ENCODE measurements around the gene ST6GALNAC2. TPM values are rescaled to one million over a fixed set of nuclear protein-coding genes. Genes with fewer than 3 reads are reported as not detected.

The ST6GALNAC2 gene
- total and polyA plus RNA-seq, 2 experiments from 2014 or later, result 0.31 TPM; not detected in 1

- TF ChIP-seq CTCF (conservative IDR thresholded peaks at IDR 0.05; ENCODE audit: low read depth in 2 of 2) (no peak), CREB1 (CRISPR knock-in tag; IDR thresholded peaks at IDR 0.05; ENCODE audit: low read depth) (no peak)
- peak; percentile 55 for DNase-seq (ENCODE audit: low spot score)
- Histone ChIP-seq H3K27me3 (ENCODE audit: insufficient read depth) (no peaks in the 10 kb centered on the region), H2AFZ (peak overlapping the region; percentile 87; the same call in 1 of the 2 replicates), H3K4me3 (peak overlapping the region; percentile 97), H3K4me2 (peak overlapping the region; percentile 81), H3K79me2 (replicated peaks; ENCODE audit: insufficient read depth) (peaks cover 43% of the 10 kb centered on the region), H4K20me1 (replicated peaks; ENCODE audit: insufficient read depth) (peaks cover 32% of the 10 kb centered on the region), H3K27ac (ENCODE audit: low read depth) (peak overlapping the region; percentile 80), H3K9me2 (ENCODE audit: insufficient read depth) (no peaks in the 10 kb centered on the region), H3F3A (replicated peaks; ENCODE audit: low read depth) (peaks cover 33% of the 10 kb centered on the region), H3K36me3 (ENCODE audit: insufficient read depth) (peaks cover 25% of the 10 kb centered on the region), H3K4me1 (ENCODE audit: insufficient read depth) (peaks cover 32% of the 10 kb centered on the region)
- Mint-ChIP-seq H3K4me3 (peak overlapping the region; percentile 99), H3K27ac (peak overlapping the region; percentile 93), H3K9me3 (no peaks in the 10 kb centered on the region), H3K36me3 (ENCODE audit: low read depth) (peaks cover 43% of the 10 kb centered on the region), H3K4me1 (peaks cover 33% of the 10 kb centered on the region), H3K27me3 (ENCODE audit: insufficient read depth, low read depth, poor library complexity) (peaks cover 12% of the 10 kb centered on the region)
- peak; percentile 28 for ATAC-seq
Measured at GRCh38 chr17:76556765-76557367, 28.8 kb downstream of the ST6GALNAC2 start.

- no peak overlapping the region for H3K4me3 ChIP-seq
- H3K4me2 ChIP-seq, result no peak overlapping the region
- H3K4me1 ChIP-seq (ENCODE audit: insufficient read depth), result peaks cover 4% of the 10 kb centered on the region; the same call in 1 of the 2 replicates
- Mint-ChIP-seq H3K27ac (no peak overlapping the region), H3K4me3 (no peak overlapping the region), H3K4me1 (peaks cover 24% of the 10 kb centered on the region), H3K9me3 (no peaks in the 10 kb centered on the region), H3K27me3 (ENCODE audit: insufficient read depth, low read depth, poor library complexity) (peaks cover 19% of the 10 kb centered on the region), H3K36me3 (ENCODE audit: low read depth) (peaks cover 16% of the 10 kb centered on the region)
- no peaks in the 10 kb centered on the region for H3K9me2 ChIP-seq (ENCODE audit: insufficient read depth)
- peaks cover 5% of the 10 kb centered on the region for H4K20me1 ChIP-seq (replicated peaks; ENCODE audit: insufficient read depth)
- DNase-seq (ENCODE audit: low spot score) (no peak), ATAC-seq (no peak)
- H3K27me3 ChIP-seq (ENCODE audit: insufficient read depth), result no peaks in the 10 kb centered on the region
- H2AFZ ChIP-seq, result no peak overlapping the region
- TF ChIP-seq ZNF331 (CRISPR knock-in tag; IDR thresholded peaks at IDR 0.05; ENCODE audit: low read depth), result no peak
- H3F3A ChIP-seq (replicated peaks; ENCODE audit: low read depth), result peaks cover 6% of the 10 kb centered on the region
- H3K79me2 ChIP-seq (replicated peaks; ENCODE audit: insufficient read depth), result peaks cover 16% of the 10 kb centered on the region
- H3K36me3 ChIP-seq (ENCODE audit: insufficient read depth), result no peaks in the 10 kb centered on the region
- no peak overlapping the region for H3K27ac ChIP-seq (ENCODE audit: low read depth)
Measured at GRCh38 chr17:76554131-76554530, 31.5 kb downstream of the ST6GALNAC2 start.

GRCh38 chr17:76553178-76553908, 32.3 kb downstream of the ST6GALNAC2 start:
- Histone ChIP-seq H3K4me2 (no peak overlapping the region), H3K9me2 (ENCODE audit: insufficient read depth) (no peaks in the 10 kb centered on the region), H3K36me3 (ENCODE audit: insufficient read depth) (no peaks in the 10 kb centered on the region), H3K4me3 (no peak overlapping the region), H3K4me1 (ENCODE audit: insufficient read depth) (no peaks in the 10 kb centered on the region), H3K27ac (ENCODE audit: low read depth) (no peak overlapping the region), H4K20me1 (replicated peaks; ENCODE audit: insufficient read depth) (no peaks in the 10 kb centered on the region), H3K79me2 (replicated peaks; ENCODE audit: insufficient read depth) (peaks cover 8% of the 10 kb centered on the region), H2AFZ (no peak overlapping the region), H3F3A (replicated peaks; ENCODE audit: low read depth) (no peaks in the 10 kb centered on the region; the same call in none of the 2 replicates), H3K27me3 (ENCODE audit: insufficient read depth) (no peaks in the 10 kb centered on the region)
- no peak overlapping the region for H3K27ac Mint-ChIP-seq
- no peak for DNase-seq (ENCODE audit: low spot score)
- no peaks in the 10 kb centered on the region for H3K9me3 Mint-ChIP-seq
- H3K36me3 Mint-ChIP-seq (ENCODE audit: low read depth), result peaks cover 8% of the 10 kb centered on the region; the same call in 2 of the 3 replicates
- no peak for TF ChIP-seq CTCF (conservative IDR thresholded peaks at IDR 0.05; ENCODE audit: low read depth in 2 of 2)
- TF ChIP-seq STAT1 (IDR thresholded peaks at IDR 0.05; ENCODE audit: unreplicated experiment), result no peak
- peaks cover 18% of the 10 kb centered on the region for H3K4me1 Mint-ChIP-seq
- H3K27me3 Mint-ChIP-seq (ENCODE audit: insufficient read depth, low read depth, poor library complexity), result peaks cover 19% of the 10 kb centered on the region
- no peak for ATAC-seq
- no peak overlapping the region for H3K4me3 Mint-ChIP-seq

Measured in GM23338 (cell line).